NCI-H446 (cell line): Measurements from ENCODE around the gene SPTBN4.
"Not testable (repeated sequence)": the region's sequence is repeated elsewhere in the genome, so short reads cannot be mapped to it uniquely, and the experiment has no call there.

Source experiments
- DNase-seq, 2 experiments: peaks; one replicate each; lab custom pipeline; 2025; lab: John Stamatoyannopoulos, UW

The SPTBN4 gene

GRCh38 chr19:40507892-40508291 is 41.1 kb downstream of the SPTBN4 start:
- no peak for DNase-seq

- DNase-seq, result no peak
Observed at GRCh38 chr19:40508739-40509260, 42.0 kb downstream of the SPTBN4 start.

GRCh38 chr19:40510526-40511115 is 43.8 kb downstream of the SPTBN4 start:
- no peak for DNase-seq

DNA sequence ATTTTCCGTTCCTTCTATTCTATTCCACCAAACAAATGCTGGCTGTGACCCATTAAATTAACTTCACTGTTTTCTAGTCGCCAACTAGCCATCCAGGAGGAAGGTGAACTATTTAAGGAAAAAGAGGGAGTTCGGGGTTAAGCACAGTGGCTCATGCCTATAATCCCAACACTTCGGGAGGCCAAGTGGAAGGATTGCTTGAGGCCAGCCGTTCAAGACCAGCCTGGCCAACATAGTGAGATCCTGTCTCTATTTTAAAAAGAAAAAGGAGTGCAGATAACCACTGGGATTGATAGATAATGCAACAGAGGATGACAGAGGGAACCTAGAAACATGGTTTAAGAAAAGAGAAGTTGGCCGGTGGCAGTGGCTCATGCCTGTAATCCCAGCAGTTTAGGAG is 44.7 kb downstream of the SPTBN4 start:
- DNase-seq, result no peak

- DNase-seq, result no peak
Observed at GRCh38 chr19:40512110-40512472, 45.3 kb downstream of the SPTBN4 start.

- DNase-seq, result no peak
Observed at GRCh38 chr19:40512473-40513344, 45.9 kb downstream of the SPTBN4 start.

- no peak for DNase-seq
Observed at GRCh38 chr19:40513345-40513678, 46.5 kb downstream of the SPTBN4 start.

- DNase-seq, result no peak
Observed at GRCh38 chr19:40513741-40514315, 47.0 kb downstream of the SPTBN4 start.

DNA sequence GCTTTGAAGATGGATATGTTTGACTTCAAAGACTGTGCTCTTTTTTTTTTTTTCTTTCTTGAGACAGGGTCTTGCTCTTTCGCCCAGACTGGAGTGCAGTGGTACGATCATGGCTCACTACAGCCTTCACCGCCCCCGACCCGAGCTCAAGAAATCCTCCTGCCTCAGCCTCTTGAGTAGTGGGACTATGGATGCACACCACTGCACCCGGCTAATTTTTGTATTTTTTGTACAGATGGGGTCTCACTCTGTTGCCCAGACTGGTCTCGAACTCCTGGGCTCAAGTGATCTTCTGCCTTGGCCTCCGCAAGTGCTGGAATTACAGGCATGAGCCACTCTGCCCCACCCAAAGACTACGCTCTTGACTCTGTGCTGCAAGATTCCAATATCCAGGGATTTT is 50.4 kb downstream of the SPTBN4 start:
- no peak for DNase-seq

DNA sequence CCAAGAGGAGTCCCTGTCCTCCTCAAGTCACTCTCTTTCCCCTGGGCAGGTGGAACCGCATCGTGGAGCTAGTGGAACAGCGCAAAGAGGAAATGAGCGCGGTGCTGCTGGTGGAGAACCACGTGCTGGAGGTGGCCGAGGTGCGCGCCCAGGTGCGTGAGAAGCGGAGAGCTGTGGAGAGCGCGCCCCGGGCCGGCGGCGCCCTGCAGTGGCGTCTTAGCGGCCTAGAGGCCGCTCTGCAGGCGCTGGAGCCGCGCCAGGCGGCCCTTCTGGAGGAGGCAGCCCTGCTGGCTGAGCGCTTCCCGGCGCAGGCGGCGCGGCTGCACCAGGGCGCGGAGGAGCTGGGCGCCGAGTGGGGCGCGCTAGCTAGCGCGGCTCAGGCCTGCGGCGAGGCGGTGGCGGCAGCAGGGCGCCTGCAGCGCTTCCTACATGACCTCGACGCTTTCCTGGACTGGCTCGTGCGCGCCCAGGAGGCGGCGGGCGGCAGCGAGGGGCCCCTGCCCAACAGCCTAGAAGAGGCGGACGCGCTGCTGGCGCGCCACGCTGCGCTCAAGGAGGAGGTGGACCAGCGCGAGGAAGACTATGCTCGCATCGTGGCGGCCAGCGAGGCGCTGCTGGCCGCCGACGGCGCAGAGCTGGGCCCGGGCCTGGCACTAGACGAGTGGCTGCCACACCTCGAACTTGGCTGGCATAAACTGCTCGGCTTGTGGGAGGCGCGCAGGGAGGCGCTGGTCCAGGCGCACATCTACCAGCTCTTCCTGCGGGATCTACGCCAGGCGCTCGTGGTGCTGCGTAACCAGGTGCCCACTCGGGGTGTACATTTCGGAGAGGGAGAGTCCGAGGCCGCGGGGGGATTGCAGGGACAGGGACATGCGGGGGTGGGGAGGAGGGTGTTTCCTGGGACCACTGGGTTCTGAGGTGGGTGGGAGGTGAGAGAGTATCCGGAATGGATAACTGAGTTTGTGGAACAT is 52.8 kb downstream of the SPTBN4 start:
- peak in 1 of 2 experiments; percentile 24 for DNase-seq

GRCh38 chr19:40521276-40521675 is 54.5 kb downstream of the SPTBN4 start:
- no peak for DNase-seq

DNA sequence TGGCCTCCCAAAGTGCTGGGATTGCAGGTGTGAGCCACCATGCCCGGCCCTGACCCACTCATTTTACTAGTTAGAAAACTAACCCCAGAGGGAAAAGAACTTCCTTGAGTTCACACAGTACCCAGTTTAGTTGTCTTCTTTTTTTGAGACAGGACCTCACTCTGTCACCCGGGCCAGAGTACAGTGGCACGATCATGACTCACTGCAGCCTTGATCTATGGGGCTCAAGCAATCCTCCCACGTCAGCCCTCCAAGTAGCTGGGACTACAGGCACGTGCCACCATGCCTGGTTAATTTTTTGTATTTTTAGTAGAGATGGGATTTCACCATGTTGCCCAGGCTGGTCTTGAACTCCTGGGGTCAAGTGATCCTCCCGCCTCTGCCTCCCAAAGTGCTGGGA is 55.1 kb downstream of the SPTBN4 start:
- DNase-seq, result not testable (repeated sequence)

GRCh38 chr19:40523322-40524047 is 56.7 kb downstream of the SPTBN4 start:
- peak; percentile 35 to 77 for DNase-seq

GRCh38 chr19:40524133-40524549 is 57.3 kb downstream of the SPTBN4 start:
- DNase-seq, result no peak

GRCh38 chr19:40524655-40525054 is 57.9 kb downstream of the SPTBN4 start:
- no peak for DNase-seq

- no peak for DNase-seq
Observed at GRCh38 chr19:40525234-40526051, 58.6 kb downstream of the SPTBN4 start.

GRCh38 chr19:40528078-40528477 is 61.3 kb downstream of the SPTBN4 start:
- no peak for DNase-seq

GRCh38 chr19:40528533-40529092 is 61.8 kb downstream of the SPTBN4 start:
- DNase-seq, result no peak

GRCh38 chr19:40529093-40529954 is 62.5 kb downstream of the SPTBN4 start:
- DNase-seq, result peak; percentile 65 to 96
